MM.1S (cell line): ENCODE data around the gene HNMT.

Experiments
- DNase-seq: peaks from one replicate; pipeline ENCODE4 v3.0.0-alpha.2; 2015
- H2AFZ ChIP-seq: fragments of 300-600 bp; sonication (generic); 2 replicates; pipeline ENCODE4 v1.6.0; 2016; ENCODE audit warnings: antibody characterized with exemption, low read length
- H3F3A ChIP-seq: fragments of 300-600 bp; sonication (generic); 2 replicates; pipeline ENCODE4 v1.6.1; 2016; ENCODE audit warnings: mild to moderate bottlenecking, antibody characterized with exemption, low read length, moderate library complexity, mixed read lengths; ENCODE audit not compliant: insufficient read depth
- H3K27ac ChIP-seq: fragments of 300-600 bp; sonication (generic); 2 replicates; pipeline ENCODE4 v1.5.1; 2016; ENCODE audit warnings: mild to moderate bottlenecking, low read length
- H3K27me3 ChIP-seq: fragments of 300-600 bp; sonication (generic); replicated peaks from 2 replicates; pipeline ENCODE4 v1.6.0; 2016; ENCODE audit warnings: low read length; ENCODE audit not compliant: insufficient read depth
- H3K36me3 ChIP-seq: fragments of 300-600 bp; sonication (generic); replicated peaks from 2 replicates; pipeline ENCODE4 v1.6.1; 2016; ENCODE audit warnings: mild to moderate bottlenecking, low read length, mixed read lengths; ENCODE audit not compliant: insufficient read depth
- H3K4me1 ChIP-seq: fragments of 300-600 bp; sonication (generic); 2 replicates; pipeline ENCODE4 v1.6.1; 2016; ENCODE audit warnings: low read length, mixed read lengths
- H3K4me2 ChIP-seq: fragments of 300-600 bp; sonication (generic); 2 replicates; pipeline ENCODE4 v1.6.0; 2016; ENCODE audit warnings: low read depth, low read length
- H3K4me3 ChIP-seq: fragments of 300-600 bp; sonication (generic); 2 replicates; pipeline ENCODE4 v1.5.1; 2016; ENCODE audit warnings: low read length, mixed read lengths
- H3K79me2 ChIP-seq: fragments of 300-600 bp; sonication (generic); 2 replicates; pipeline ENCODE4 v1.6.1; 2016; ENCODE audit warnings: mixed run types, low read length, mixed read lengths
- H3K9ac ChIP-seq: fragments of 300-600 bp; sonication (generic); 2 replicates; pipeline ENCODE4 v1.6.1; 2016; ENCODE audit warnings: low read length, mixed read lengths
- H3K9me2 ChIP-seq: fragments of 300-600 bp; sonication (generic); replicated peaks from 2 replicates; pipeline ENCODE4 v1.6.1; 2016; ENCODE audit warnings: mild to moderate bottlenecking, low read length, mixed read lengths; ENCODE audit not compliant: insufficient read depth
- H3K9me3 ChIP-seq: fragments of 300-600 bp; sonication (generic); replicated peaks from 2 replicates; pipeline ENCODE4 v1.6.1; 2016; ENCODE audit warnings: mild to moderate bottlenecking, low read length, mixed read lengths; ENCODE audit not compliant: insufficient read depth
- H4K20me1 ChIP-seq: fragments of 300-600 bp; sonication (generic); 2 replicates; pipeline ENCODE4 v1.6.1; 2016; ENCODE audit warnings: mild to moderate bottlenecking, low read length, moderate library complexity, mixed read lengths; ENCODE audit not compliant: insufficient read depth
- EZH2 ChIP-seq: fragments of 300-600 bp; sonication (generic); optimal IDR thresholded peaks from 2 replicates; pipeline ENCODE3; 2017; ENCODE audit warnings: low read depth, mild to moderate bottlenecking, antibody characterized with exemption, low read length, mixed read lengths
- EZH2phosphoT487 ChIP-seq: fragments of 300-600 bp; sonication (generic); IDR thresholded peaks from 2 replicates; pipeline ENCODE4 v1.6.1; 2018; ENCODE audit warnings: antibody characterized with exemption, low read length
- TF ChIP-seq, protein P1 (sequence below): fragments of 300-600 bp; sonication (generic); IDR thresholded peaks from 2 replicates; pipeline ENCODE4 v1.5.1; 2016; ENCODE audit warnings: antibody characterized with exemption, low read length, mixed read lengths

The HNMT gene

DNA sequence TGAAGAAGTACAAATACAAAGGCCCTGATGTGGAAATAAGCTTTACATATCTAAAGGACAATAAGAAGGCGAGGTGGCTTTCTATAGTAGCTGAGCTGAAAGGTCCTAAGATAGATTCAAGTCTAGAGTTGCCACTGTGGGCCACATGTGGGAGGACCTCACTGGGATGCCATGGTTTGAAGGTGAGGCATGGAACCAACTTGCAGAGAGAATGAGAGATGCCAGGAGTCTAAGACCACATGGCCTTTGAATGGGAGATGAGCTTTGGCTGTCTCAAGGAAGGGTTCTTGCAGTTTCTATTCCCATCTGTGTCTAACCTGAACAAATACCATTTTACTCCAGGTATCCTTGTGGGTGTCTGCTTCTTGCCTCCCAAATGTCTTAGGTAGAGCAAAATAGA lies 53.6 kb downstream of the HNMT start:
- Histone ChIP-seq H3K27ac (no peak overlapping the region), H3K4me2 (no peak overlapping the region), H2AFZ (no peak overlapping the region), H4K20me1 (no peaks in the 10 kb centered on the region), H3K9me2 (no peaks in the 10 kb centered on the region), H3K79me2 (no peaks in the 10 kb centered on the region), H3K9ac (no peak overlapping the region), H3K4me1 (no peaks in the 10 kb centered on the region), H3K9me3 (no peaks in the 10 kb centered on the region), H3F3A (no peaks in the 10 kb centered on the region), H3K36me3 (no peaks in the 10 kb centered on the region), H3K4me3 (no peak overlapping the region), H3K27me3 (no peaks in the 10 kb centered on the region)
- TF ChIP-seq EZH2 (no peak), EZH2phosphoT487 (no peak)
- TF ChIP-seq, protein P1, sequence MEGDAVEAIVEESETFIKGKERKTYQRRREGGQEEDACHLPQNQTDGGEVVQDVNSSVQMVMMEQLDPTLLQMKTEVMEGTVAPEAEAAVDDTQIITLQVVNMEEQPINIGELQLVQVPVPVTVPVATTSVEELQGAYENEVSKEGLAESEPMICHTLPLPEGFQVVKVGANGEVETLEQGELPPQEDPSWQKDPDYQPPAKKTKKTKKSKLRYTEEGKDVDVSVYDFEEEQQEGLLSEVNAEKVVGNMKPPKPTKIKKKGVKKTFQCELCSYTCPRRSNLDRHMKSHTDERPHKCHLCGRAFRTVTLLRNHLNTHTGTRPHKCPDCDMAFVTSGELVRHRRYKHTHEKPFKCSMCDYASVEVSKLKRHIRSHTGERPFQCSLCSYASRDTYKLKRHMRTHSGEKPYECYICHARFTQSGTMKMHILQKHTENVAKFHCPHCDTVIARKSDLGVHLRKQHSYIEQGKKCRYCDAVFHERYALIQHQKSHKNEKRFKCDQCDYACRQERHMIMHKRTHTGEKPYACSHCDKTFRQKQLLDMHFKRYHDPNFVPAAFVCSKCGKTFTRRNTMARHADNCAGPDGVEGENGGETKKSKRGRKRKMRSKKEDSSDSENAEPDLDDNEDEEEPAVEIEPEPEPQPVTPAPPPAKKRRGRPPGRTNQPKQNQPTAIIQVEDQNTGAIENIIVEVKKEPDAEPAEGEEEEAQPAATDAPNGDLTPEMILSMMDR = no peak
- no peak for DNase-seq

DNA sequence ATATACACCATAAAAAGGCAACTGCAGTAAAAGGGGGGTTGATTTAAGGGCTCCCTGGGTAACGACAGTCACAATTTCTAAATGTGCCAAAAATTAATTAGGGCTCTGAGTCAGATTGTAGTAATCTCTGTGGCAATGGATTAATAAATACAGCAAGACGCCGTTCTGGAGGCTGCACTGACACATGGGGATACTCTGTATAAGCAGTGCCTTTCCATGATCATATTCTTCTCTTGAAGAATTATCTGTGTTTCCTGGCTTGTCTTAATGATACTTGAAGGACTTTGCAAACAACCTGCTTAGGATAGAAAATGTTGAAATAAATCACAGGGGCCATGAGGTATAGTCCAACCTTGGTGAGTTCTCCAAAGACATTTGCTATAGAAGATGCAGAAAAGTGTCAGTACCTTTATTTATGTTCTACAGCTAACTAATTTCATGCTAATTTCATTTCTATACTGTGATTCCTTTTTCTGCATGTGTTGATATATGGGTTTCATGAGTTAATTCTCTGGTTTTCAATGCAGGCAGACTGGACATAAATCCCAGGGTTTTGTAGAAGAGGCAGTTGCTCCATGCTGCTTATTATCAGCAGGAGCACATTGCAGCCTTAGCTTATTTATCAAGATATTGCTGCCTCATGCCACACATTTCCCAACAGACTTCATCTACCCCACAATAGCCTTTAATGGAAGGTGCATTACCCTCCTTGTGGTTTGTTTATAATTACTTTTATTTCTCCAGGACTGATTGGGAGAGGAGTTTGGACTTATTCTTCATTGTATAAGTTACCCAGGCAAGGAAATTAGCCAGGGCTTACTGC lies 54.8 kb downstream of the HNMT start:
- TF ChIP-seq, protein P1 = no peak
- TF ChIP-seq EZH2phosphoT487 (no peak), EZH2 (no peak)
- H3K9ac ChIP-seq = no peak overlapping the region

DNA sequence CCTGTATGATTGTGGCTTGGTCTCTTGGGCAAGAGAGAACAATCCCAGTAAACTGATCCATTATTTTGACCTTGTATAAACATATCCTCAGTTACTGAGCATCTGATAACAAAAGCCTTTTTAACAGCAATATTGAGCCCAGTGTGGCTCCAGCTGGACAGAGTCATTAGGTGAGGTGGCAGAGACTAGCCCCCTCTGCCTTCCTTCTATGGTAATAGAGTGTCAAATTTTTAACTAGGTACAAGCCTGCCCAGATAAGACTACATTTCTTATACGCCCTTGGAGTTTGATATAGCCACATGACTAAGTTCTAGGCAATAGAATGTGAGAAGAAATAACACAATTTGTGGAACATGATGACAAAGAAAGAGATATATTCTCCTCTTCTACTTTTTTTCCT lies 56.2 kb downstream of the HNMT start:
- H3K36me3 ChIP-seq = no peaks in the 10 kb centered on the region
- no peaks in the 10 kb centered on the region for H3K27me3 ChIP-seq
- no peaks in the 10 kb centered on the region for H4K20me1 ChIP-seq
- no peaks in the 10 kb centered on the region for H3K4me1 ChIP-seq
- no peak for DNase-seq
- no peaks in the 10 kb centered on the region for H3F3A ChIP-seq
- H3K79me2 ChIP-seq = no peaks in the 10 kb centered on the region
- no peak overlapping the region for H3K27ac ChIP-seq
- no peak overlapping the region for H3K9ac ChIP-seq
- no peak overlapping the region for H3K4me2 ChIP-seq
- H3K4me3 ChIP-seq = no peak overlapping the region
- TF ChIP-seq, protein P1 = no peak
- TF ChIP-seq EZH2phosphoT487 = no peak
- no peak for TF ChIP-seq EZH2
- H3K9me3 ChIP-seq = no peaks in the 10 kb centered on the region
- no peak overlapping the region for H2AFZ ChIP-seq
- H3K9me2 ChIP-seq = no peaks in the 10 kb centered on the region

More for the DNA sequence above, 54.8 kb downstream of the HNMT start:
- H3K4me3 ChIP-seq = no peak overlapping the region
- no peak overlapping the region for H3K27ac ChIP-seq
- no peaks in the 10 kb centered on the region for H3K27me3 ChIP-seq
- H3K9me3 ChIP-seq = no peaks in the 10 kb centered on the region
- H3K36me3 ChIP-seq = no peaks in the 10 kb centered on the region
- DNase-seq = no peak
- no peak overlapping the region for H3K4me2 ChIP-seq
- no peaks in the 10 kb centered on the region for H3F3A ChIP-seq
- H4K20me1 ChIP-seq = no peaks in the 10 kb centered on the region
- H3K4me1 ChIP-seq = no peaks in the 10 kb centered on the region
- no peaks in the 10 kb centered on the region for H3K79me2 ChIP-seq
- no peak overlapping the region for H2AFZ ChIP-seq
- no peaks in the 10 kb centered on the region for H3K9me2 ChIP-seq
